Liver (tissue), 9 donors: ENCODE results near the gene MMP21. TPM values are rescaled to one million over a fixed set of nuclear protein-coding genes. Genes with fewer than 3 reads are reported as not detected.

Experiments used
- DNase-seq: peaks from one replicate; pipeline ENCODE4 v3.0.0-alpha.2; 2017; ENCODE audit warnings: low spot score
- H3K27ac ChIP-seq, 2 donors: one replicate each; pipeline ENCODE4 v1.7.0; 2013; ENCODE audit warnings: inconsistent platforms in 2 of 2, low read length in 2 of 2, control low read depth in 1 of 2, low read depth in 1 of 2, mild to moderate bottlenecking in 1 of 2
- H3K27me3 ChIP-seq, 4 donors: one replicate each; pipeline versions ENCODE4 v1.6.1 to v1.7.0; 2013; ENCODE audit warnings: low read length in 3 of 4, inconsistent platforms in 1 of 4, mild to moderate bottlenecking in 1 of 4, moderate library complexity in 1 of 4; ENCODE audit not compliant: control insufficient read depth in 4 of 4, insufficient read depth in 4 of 4
- H3K36me3 ChIP-seq, 4 donors: one replicate each; pipeline versions ENCODE4 v1.6.1 to v1.7.0; 2013; ENCODE audit warnings: low read length in 3 of 4, mild to moderate bottlenecking in 3 of 4, low read depth in 1 of 4, moderate library complexity in 1 of 4; ENCODE audit not compliant: control insufficient read depth in 4 of 4, insufficient read depth in 3 of 4
- H3K4me1 ChIP-seq, 4 donors: one replicate each; pipeline versions ENCODE4 v1.6.1 to v1.7.0; 2013; ENCODE audit warnings: low read length in 3 of 4, mild to moderate bottlenecking in 3 of 4, moderate library complexity in 1 of 4; ENCODE audit not compliant: control insufficient read depth in 4 of 4, insufficient read depth in 4 of 4
- H3K4me3 ChIP-seq, 3 donors: one replicate each; pipeline versions ENCODE4 v1.6.1 to v1.7.0; 2013; ENCODE audit warnings: low read length in 3 of 3, control low read depth in 1 of 3, low read depth in 1 of 3, mild to moderate bottlenecking in 1 of 3
- H3K9ac ChIP-seq, 2 donors: one replicate each; pipeline ENCODE4 v1.7.0; 2013; ENCODE audit warnings: low read length in 2 of 2, mild to moderate bottlenecking in 2 of 2, moderate library complexity in 2 of 2, control low read depth in 1 of 2, low read depth in 1 of 2
- H3K9me3 ChIP-seq, 4 donors: one replicate each; pipeline versions ENCODE4 v1.6.1 to v1.7.0; 2013; ENCODE audit warnings: low read length in 3 of 4; ENCODE audit not compliant: control insufficient read depth in 4 of 4
- HNF4G ChIP-seq: IDR thresholded peaks from 2 replicates; pipeline ENCODE4 v1.6.1; 2016; ENCODE audit warnings: antibody characterized with exemption
- JUND ChIP-seq, 2 donors: IDR thresholded peaks; 2 replicates each; pipeline ENCODE4 v1.6.1; 2016; ENCODE audit warnings: antibody characterized with exemption in 2 of 2
- MAX ChIP-seq: IDR thresholded peaks from 2 replicates; pipeline ENCODE4 v1.6.1; 2016; ENCODE audit warnings: antibody characterized with exemption
- REST ChIP-seq: IDR thresholded peaks from 2 replicates; pipeline ENCODE4 v1.6.1; 2016; ENCODE audit warnings: antibody characterized with exemption, mild to moderate bottlenecking
- RXRA ChIP-seq, 2 donors: IDR thresholded peaks; 2 replicates each; pipeline ENCODE4 v1.6.1; 2017 to 2018; ENCODE audit warnings: antibody characterized with exemption in 2 of 2, mild to moderate bottlenecking in 1 of 2
- SP1 ChIP-seq: IDR thresholded peaks from 2 replicates; pipeline ENCODE4 v1.6.1; 2018; ENCODE audit warnings: antibody characterized with exemption, mild to moderate bottlenecking
- TAF1 ChIP-seq: conservative IDR thresholded peaks from 2 replicates; pipeline ENCODE4 v1.6.1; 2016; ENCODE audit warnings: antibody characterized with exemption, mild to moderate bottlenecking
- YY1 ChIP-seq: IDR thresholded peaks from 2 replicates; pipeline ENCODE4 v1.6.1; 2016; ENCODE audit warnings: antibody characterized with exemption, mild to moderate bottlenecking
- ZBTB33 ChIP-seq: IDR thresholded peaks from 2 replicates; pipeline ENCODE4 v1.6.1; 2016; ENCODE audit warnings: antibody characterized with exemption
- WGBS: extraction: QIAGEN DNeasy Blood & Tissue Kit; methylation state at CpG from one replicate; pipeline ENCODE4 v1.1.7; 2013; 5-methylcytosine and 5-hydroxymethylcytosine counted together
- polyA plus RNA-seq, 2 donors: library from polyadenylated mRNA; stranded (reverse) in 1 of 2; unstranded in 1 of 2; fragments of 200-250 nt in 1 of 2; fragments of >200 nt in 1 of 2; fragmentation: Nextera tagmentation in 1 of 2; extraction: Ambion mirVana in 1 of 2; gene quantifications; one replicate each; pipeline versions ENCODE4 v1.2.1 to v1.2.3, GENCODE V29; 2013 to 2015
- total RNA-seq, 2 donors: library from RNA; depleted of rRNA; stranded (reverse); fragments of >200 nt; gene quantifications; one replicate each; pipeline ENCODE4 v1.2.3, GENCODE V29; 2014
- donor health status: healthy.
- donor health status: healthy.
- donor health status: healthy.
- donor health status: healthy.
- donor health status: healthy.

Gene MMP21
- total and polyA plus RNA-seq, 4 donors, result 0.03 to 0.37 (median 0.17) TPM; not detected in 1

- Histone ChIP-seq H3K9me3 (no peaks in the 10 kb centered on the region), H3K9ac (no peak overlapping the region), H3K4me3 (no peak overlapping the region), H3K27me3 (no peaks in the 10 kb centered on the region), H3K27ac (no peak overlapping the region), H3K4me1 (no peaks in the 10 kb centered on the region), H3K36me3 (peaks cover 0 to 2% (median 0%) of the 10 kb centered on the region in 4 donors)
- DNase-seq, result no peak
- WGBS, result 80% methylated on average over 10 of the region's 10 CpGs
- TF ChIP-seq ZBTB33 (no peak), MAX (no peak), JUND (IDR thresholded peaks at IDR 0.05) (no peak), RXRA (IDR thresholded peaks at IDR 0.05) (peak; percentile 19 to 67), TAF1 (no peak)
Measured at GRCh38 chr10:125779403-125780327, 4.0 kb upstream of the MMP21 start.

- Histone ChIP-seq H3K27me3 (no peaks in the 10 kb centered on the region), H3K9me3 (no peaks in the 10 kb centered on the region), H3K27ac (no peak overlapping the region), H3K4me1 (no peaks in the 10 kb centered on the region), H3K9ac (no peak overlapping the region), H3K36me3 (no peaks in the 10 kb centered on the region), H3K4me3 (no peak overlapping the region)
- no peak for DNase-seq
- WGBS, result 57% methylated on average over 5 of the region's 5 CpGs
- TF ChIP-seq HNF4G, result no peak
- no peak for TF ChIP-seq REST
- no peak for TF ChIP-seq ZBTB33
- TF ChIP-seq MAX, result no peak
- TF ChIP-seq YY1, result no peak
- no peak for TF ChIP-seq SP1
Measured at GRCh38 chr10:125778556-125778955, 2.9 kb upstream of the MMP21 start.
